Rectal smooth muscle tissue (tissue), 1 donor: Measurements from ENCODE around the gene KRTAP10-10.
"Not testable (repeated sequence)": the region's sequence is repeated elsewhere in the genome, so short reads cannot be mapped to it uniquely, and the experiment has no call there.

Experiments used
- H3K27ac ChIP-seq: one replicate; pipeline ENCODE4 v1.7.0; 2013; ENCODE audit warnings: low read depth, low read length, inconsistent platforms
- H3K27me3 ChIP-seq: one replicate; pipeline ENCODE4 v1.7.0; 2013; ENCODE audit warnings: low read length; ENCODE audit not compliant: control insufficient read depth, insufficient read depth
- H3K36me3 ChIP-seq: one replicate; pipeline ENCODE4 v1.7.0; 2013; ENCODE audit warnings: low read length; ENCODE audit not compliant: control insufficient read depth, insufficient read depth
- H3K4me1 ChIP-seq: one replicate; pipeline ENCODE4 v1.7.0; 2013; ENCODE audit warnings: low read length; ENCODE audit not compliant: control insufficient read depth, insufficient read depth
- H3K4me3 ChIP-seq: one replicate; pipeline ENCODE4 v1.7.0; 2013; ENCODE audit warnings: low read length
- H3K9ac ChIP-seq: one replicate; pipeline ENCODE4 v1.7.0; 2013; ENCODE audit warnings: low read length

KRTAP10-10 gene

GRCh38 chr21:44666401-44667320 lies 29.5 kb downstream of the KRTAP10-10 start, which contains the start of gene KRTAP12-2:
Gene KRTAP12-2 (minus strand): TSS chr21:44666927. CDS start chr21:44666886, 41 bp downstream.
- H3K27ac ChIP-seq = no peak within 1 kb of the TSS
- H3K4me1 ChIP-seq = no peaks in the 10 kb centered on the region
- no peak within 1 kb of the TSS for H3K4me3 ChIP-seq
- H3K9ac ChIP-seq = no peak within 1 kb of the TSS
- no peaks in the 10 kb centered on the region for H3K27me3 ChIP-seq
- H3K36me3 ChIP-seq = no peaks in the 10 kb centered on the region

GRCh38 chr21:44667612-44668011 lies 30.5 kb downstream of the KRTAP10-10 start:
- Histone ChIP-seq H3K9ac (no peak overlapping the region), H3K27me3 (no peaks in the 10 kb centered on the region), H3K36me3 (no peaks in the 10 kb centered on the region), H3K4me1 (no peaks in the 10 kb centered on the region), H3K27ac (no peak overlapping the region), H3K4me3 (no peak overlapping the region)

GRCh38 chr21:44670642-44671432 lies 33.7 kb downstream of the KRTAP10-10 start:
- no peak overlapping the region for H3K27ac ChIP-seq
- H3K9ac ChIP-seq = no peak overlapping the region
- H3K4me3 ChIP-seq = no peak overlapping the region
- H3K27me3 ChIP-seq = no peaks in the 10 kb centered on the region
- H3K36me3 ChIP-seq = no peaks in the 10 kb centered on the region
- no peaks in the 10 kb centered on the region for H3K4me1 ChIP-seq

GRCh38 chr21:44671911-44672310 lies 34.8 kb downstream of the KRTAP10-10 start:
- H3K9ac ChIP-seq = no peak overlapping the region
- H3K4me1 ChIP-seq = no peaks in the 10 kb centered on the region
- H3K4me3 ChIP-seq = no peak overlapping the region
- H3K36me3 ChIP-seq = no peaks in the 10 kb centered on the region
- no peak overlapping the region for H3K27ac ChIP-seq
- H3K27me3 ChIP-seq = no peaks in the 10 kb centered on the region

- H3K27me3 ChIP-seq = no peaks in the 10 kb centered on the region
- H3K36me3 ChIP-seq = no peaks in the 10 kb centered on the region
- no peak overlapping the region for H3K27ac ChIP-seq
- H3K9ac ChIP-seq = no peak overlapping the region
- no peak overlapping the region for H3K4me3 ChIP-seq
- H3K4me1 ChIP-seq = no peaks in the 10 kb centered on the region
Measured at GRCh38 chr21:44677881-44678280, 40.7 kb downstream of the KRTAP10-10 start.

GRCh38 chr21:44681152-44681551 lies 44.0 kb downstream of the KRTAP10-10 start:
- H3K9ac ChIP-seq = no peak overlapping the region
- H3K4me1 ChIP-seq = no peaks in the 10 kb centered on the region
- H3K4me3 ChIP-seq = no peak overlapping the region
- no peak overlapping the region for H3K27ac ChIP-seq
- no peaks in the 10 kb centered on the region for H3K27me3 ChIP-seq
- no peaks in the 10 kb centered on the region for H3K36me3 ChIP-seq

GRCh38 chr21:44681861-44682579 lies 44.9 kb downstream of the KRTAP10-10 start, which contains the start of gene KRTAP12-1:
Gene KRTAP12-1 (minus strand): TSS chr21:44682163. CDS start chr21:44682123, 40 bp downstream.
- no peaks in the 10 kb centered on the region for H3K36me3 ChIP-seq
- H3K9ac ChIP-seq = no peak within 1 kb of the TSS
- no peak within 1 kb of the TSS for H3K4me3 ChIP-seq
- no peaks in the 10 kb centered on the region for H3K27me3 ChIP-seq
- H3K27ac ChIP-seq = no peak within 1 kb of the TSS
- H3K4me1 ChIP-seq = no peaks in the 10 kb centered on the region

- H3K27ac ChIP-seq = no peak overlapping the region
- no peak overlapping the region for H3K4me3 ChIP-seq
Measured at GRCh38 chr21:44682580-44683151, 45.5 kb downstream of the KRTAP10-10 start.

GRCh38 chr21:44684077-44684476 lies 46.9 kb downstream of the KRTAP10-10 start:
- Histone ChIP-seq H3K36me3 (no peaks in the 10 kb centered on the region), H3K27me3 (no peaks in the 10 kb centered on the region), H3K4me1 (no peaks in the 10 kb centered on the region), H3K27ac (no peak overlapping the region), H3K9ac (no peak overlapping the region), H3K4me3 (no peak overlapping the region)

More at GRCh38 chr21:44682580-44683151, 45.5 kb downstream of the KRTAP10-10 start:
- Histone ChIP-seq H3K9ac (no peak overlapping the region), H3K4me1 (no peaks in the 10 kb centered on the region), H3K36me3 (no peaks in the 10 kb centered on the region), H3K27me3 (no peaks in the 10 kb centered on the region)

- Histone ChIP-seq H3K4me3 (no peak overlapping the region), H3K27me3 (no peaks in the 10 kb centered on the region), H3K4me1 (no peaks in the 10 kb centered on the region), H3K27ac (no peak overlapping the region), H3K36me3 (no peaks in the 10 kb centered on the region), H3K9ac (no peak overlapping the region)
Measured at GRCh38 chr21:44684483-44684882, 47.3 kb downstream of the KRTAP10-10 start.

GRCh38 chr21:44685050-44685449 lies 47.9 kb downstream of the KRTAP10-10 start:
- H3K4me3 ChIP-seq, H3K36me3 ChIP-seq, H3K4me1 ChIP-seq, H3K27ac ChIP-seq, H3K9ac ChIP-seq, H3K27me3 ChIP-seq: not testable (repeated sequence)
